ENCODE measurements around the gene NEAT1. TPM values are rescaled to one million over a fixed set of nuclear protein-coding genes. Genes with fewer than 3 reads are reported as not detected.

The NEAT1 gene
- total RNA-seq (ENCODE audit: unreplicated experiment): 43.4 TPM
- long read RNA-seq, full-length matches to known transcripts: 1 of 1 reads
- long read RNA-seq, partial matches to known transcripts: 0 of 1 reads
- long read RNA-seq, other reads (novel, unspliced or antisense): 0 of 1 reads

- DNase-seq (ENCODE audit: low spot score): peak; percentile 80
- Mint-ChIP-seq H3K27ac (ENCODE audit: unreplicated experiment) (peak within 1 kb of the TSS; percentile 98), H3K4me3 (ENCODE audit: unreplicated experiment) (peak within 1 kb of the TSS; percentile 88), H3K4me1 (ENCODE audit: unreplicated experiment) (peaks cover 80% of the 10 kb centered on the region), H3K9me3 (ENCODE audit: unreplicated experiment) (no peaks in the 10 kb centered on the region), H3K36me3 (ENCODE audit: low read depth, unreplicated experiment) (peaks cover 4% of the 10 kb centered on the region), H3K27me3 (ENCODE audit: unreplicated experiment) (peaks cover 29% of the 10 kb centered on the region)
- TF ChIP-seq, protein P1, sequence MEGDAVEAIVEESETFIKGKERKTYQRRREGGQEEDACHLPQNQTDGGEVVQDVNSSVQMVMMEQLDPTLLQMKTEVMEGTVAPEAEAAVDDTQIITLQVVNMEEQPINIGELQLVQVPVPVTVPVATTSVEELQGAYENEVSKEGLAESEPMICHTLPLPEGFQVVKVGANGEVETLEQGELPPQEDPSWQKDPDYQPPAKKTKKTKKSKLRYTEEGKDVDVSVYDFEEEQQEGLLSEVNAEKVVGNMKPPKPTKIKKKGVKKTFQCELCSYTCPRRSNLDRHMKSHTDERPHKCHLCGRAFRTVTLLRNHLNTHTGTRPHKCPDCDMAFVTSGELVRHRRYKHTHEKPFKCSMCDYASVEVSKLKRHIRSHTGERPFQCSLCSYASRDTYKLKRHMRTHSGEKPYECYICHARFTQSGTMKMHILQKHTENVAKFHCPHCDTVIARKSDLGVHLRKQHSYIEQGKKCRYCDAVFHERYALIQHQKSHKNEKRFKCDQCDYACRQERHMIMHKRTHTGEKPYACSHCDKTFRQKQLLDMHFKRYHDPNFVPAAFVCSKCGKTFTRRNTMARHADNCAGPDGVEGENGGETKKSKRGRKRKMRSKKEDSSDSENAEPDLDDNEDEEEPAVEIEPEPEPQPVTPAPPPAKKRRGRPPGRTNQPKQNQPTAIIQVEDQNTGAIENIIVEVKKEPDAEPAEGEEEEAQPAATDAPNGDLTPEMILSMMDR (IDR thresholded peaks at IDR 0.05; ENCODE audit: unreplicated experiment): no peak
Observed at GRCh38 chr11:65422633-65423515, at the start of gene NEAT1. TSS of gene NEAT1 (plus strand) at chr11:65422798.

DNA sequence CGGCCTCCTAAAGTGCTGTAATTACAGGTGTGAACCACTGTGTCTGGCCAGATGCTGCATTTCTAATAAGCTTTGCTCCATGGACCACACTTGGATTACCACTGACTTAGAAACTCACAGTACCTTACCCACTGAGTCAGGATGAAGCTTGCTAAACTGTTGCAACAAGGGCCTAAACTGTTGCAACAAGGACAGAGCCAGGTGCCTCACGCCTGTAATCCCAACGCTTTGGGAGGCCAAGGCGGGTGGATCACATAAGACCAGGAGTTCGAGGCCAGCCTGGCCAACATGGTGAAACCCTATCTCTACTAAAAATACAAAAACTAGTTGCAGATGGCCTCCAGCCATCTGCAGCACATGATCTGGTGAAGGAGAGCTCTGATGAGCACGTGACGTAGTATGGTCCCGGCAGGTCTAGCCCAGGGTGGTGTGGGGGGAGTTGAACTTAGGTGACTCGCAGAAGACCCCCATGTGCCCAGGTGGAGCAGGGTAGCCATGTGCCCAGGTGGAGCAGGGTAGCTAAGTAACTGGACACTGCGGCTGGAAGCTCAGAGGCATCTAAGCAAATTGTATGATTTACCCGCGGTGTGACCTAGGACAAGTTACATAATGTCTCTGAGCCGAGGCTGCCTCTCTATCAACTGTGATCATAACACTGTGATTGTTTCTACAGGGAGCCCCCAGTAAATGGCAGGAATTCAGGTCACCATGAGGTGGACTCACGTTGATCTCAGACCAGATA lies 48.6 kb upstream of the NEAT1 start:
- no peak for DNase-seq (ENCODE audit: low spot score)
- Mint-ChIP-seq H3K27me3 (ENCODE audit: unreplicated experiment) (peaks cover 15% of the 10 kb centered on the region), H3K27ac (ENCODE audit: unreplicated experiment) (no peak overlapping the region), H3K4me1 (ENCODE audit: unreplicated experiment) (peaks cover 10% of the 10 kb centered on the region), H3K4me3 (ENCODE audit: unreplicated experiment) (no peak overlapping the region), H3K9me3 (ENCODE audit: unreplicated experiment) (no peaks in the 10 kb centered on the region), H3K36me3 (ENCODE audit: low read depth, unreplicated experiment) (no peaks in the 10 kb centered on the region)
- TF ChIP-seq, protein P1 (IDR thresholded peaks at IDR 0.05; ENCODE audit: unreplicated experiment): no peak

- Mint-ChIP-seq H3K36me3 (ENCODE audit: low read depth, unreplicated experiment) (no peaks in the 10 kb centered on the region), H3K27ac (ENCODE audit: unreplicated experiment) (peak overlapping the region; percentile 61), H3K4me1 (ENCODE audit: unreplicated experiment) (peaks cover 10% of the 10 kb centered on the region), H3K9me3 (ENCODE audit: unreplicated experiment) (no peaks in the 10 kb centered on the region), H3K27me3 (ENCODE audit: unreplicated experiment) (peaks cover 14% of the 10 kb centered on the region), H3K4me3 (ENCODE audit: unreplicated experiment) (no peak overlapping the region)
- DNase-seq (ENCODE audit: low spot score): no peak
- TF ChIP-seq, protein P1 (IDR thresholded peaks at IDR 0.05; ENCODE audit: unreplicated experiment): no peak
Observed at GRCh38 chr11:65375012-65375411, 47.6 kb upstream of the NEAT1 start.

- Mint-ChIP-seq H3K9me3 (ENCODE audit: unreplicated experiment) (no peaks in the 10 kb centered on the region), H3K4me1 (ENCODE audit: unreplicated experiment) (peaks cover 6% of the 10 kb centered on the region), H3K27me3 (ENCODE audit: unreplicated experiment) (peaks cover 9% of the 10 kb centered on the region), H3K36me3 (ENCODE audit: low read depth, unreplicated experiment) (no peaks in the 10 kb centered on the region), H3K4me3 (ENCODE audit: unreplicated experiment) (no peak overlapping the region), H3K27ac (ENCODE audit: unreplicated experiment) (no peak overlapping the region)
- DNase-seq (ENCODE audit: low spot score): no peak
- TF ChIP-seq, protein P1 (IDR thresholded peaks at IDR 0.05; ENCODE audit: unreplicated experiment): no peak
Observed at GRCh38 chr11:65376138-65376713, 46.4 kb upstream of the NEAT1 start.

All from endothelial cell (in vitro differentiated cells).